Keratinocyte (primary cell): ENCODE measurements around the gene PLXNB1.

Experiments
- EZH2 ChIP-seq: IDR thresholded peaks from one replicate; pipeline ENCODE4 v1.6.1; 2012; ENCODE audit warnings: inconsistent platforms, mild to moderate bottlenecking, low read length, moderate library complexity
- TF ChIP-seq, protein P1 (sequence below), 3 experiments: IDR thresholded peaks in 1 of 3; conservative IDR thresholded peaks in 1 of 3; optimal IDR thresholded peaks in 1 of 3; 2 replicates in 2 of 3; 3 replicates in 1 of 3; pipeline versions ENCODE3 to v1.5.1; 2011; ENCODE audit warnings: low read length in 3 of 3, mild to moderate bottlenecking in 3 of 3, moderate library complexity in 2 of 3, control low read depth in 1 of 3, inconsistent platforms in 1 of 3; ENCODE audit not compliant: insufficient read depth in 2 of 3; ENCODE audit errors: extremely low read depth in 1 of 3

DNA sequence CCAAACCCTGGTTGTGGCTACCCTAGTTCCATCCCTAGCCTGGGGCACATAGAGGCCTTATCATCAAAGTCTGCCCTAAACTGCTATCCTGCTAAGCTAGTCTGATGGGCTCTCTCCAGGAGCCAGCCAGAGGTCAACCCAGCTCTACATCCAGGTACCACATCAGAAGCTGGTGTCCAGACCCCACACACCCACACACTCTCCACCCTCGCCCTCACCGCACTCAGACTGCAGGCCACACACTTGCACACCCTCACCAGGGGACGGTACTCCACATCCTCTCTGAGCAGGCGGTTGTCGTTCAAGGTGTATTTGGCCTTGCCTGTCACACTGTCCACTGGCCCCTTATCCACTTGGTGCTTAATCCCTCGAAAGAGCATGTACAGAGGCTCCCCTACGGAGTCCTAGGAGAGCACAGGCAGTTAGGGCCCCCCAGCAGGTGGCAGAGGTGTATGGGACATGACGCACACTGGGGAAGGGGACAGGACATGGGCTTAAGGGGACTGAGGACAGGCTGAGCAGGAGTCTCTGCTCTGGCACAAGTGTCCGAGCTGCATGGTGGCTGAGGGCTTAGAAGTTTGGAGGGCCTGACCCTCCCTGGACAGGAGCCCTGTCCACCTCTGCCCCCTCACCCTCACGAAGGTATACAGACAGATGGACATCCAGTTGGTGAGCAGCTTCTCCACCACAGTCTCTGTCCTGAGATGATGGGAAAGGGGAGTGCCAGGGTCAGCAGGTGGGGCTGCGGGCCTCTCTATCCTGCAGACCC lies 18.1 kb downstream of the PLXNB1 start:
- TF ChIP-seq EZH2 = no peak
- TF ChIP-seq, protein P1, sequence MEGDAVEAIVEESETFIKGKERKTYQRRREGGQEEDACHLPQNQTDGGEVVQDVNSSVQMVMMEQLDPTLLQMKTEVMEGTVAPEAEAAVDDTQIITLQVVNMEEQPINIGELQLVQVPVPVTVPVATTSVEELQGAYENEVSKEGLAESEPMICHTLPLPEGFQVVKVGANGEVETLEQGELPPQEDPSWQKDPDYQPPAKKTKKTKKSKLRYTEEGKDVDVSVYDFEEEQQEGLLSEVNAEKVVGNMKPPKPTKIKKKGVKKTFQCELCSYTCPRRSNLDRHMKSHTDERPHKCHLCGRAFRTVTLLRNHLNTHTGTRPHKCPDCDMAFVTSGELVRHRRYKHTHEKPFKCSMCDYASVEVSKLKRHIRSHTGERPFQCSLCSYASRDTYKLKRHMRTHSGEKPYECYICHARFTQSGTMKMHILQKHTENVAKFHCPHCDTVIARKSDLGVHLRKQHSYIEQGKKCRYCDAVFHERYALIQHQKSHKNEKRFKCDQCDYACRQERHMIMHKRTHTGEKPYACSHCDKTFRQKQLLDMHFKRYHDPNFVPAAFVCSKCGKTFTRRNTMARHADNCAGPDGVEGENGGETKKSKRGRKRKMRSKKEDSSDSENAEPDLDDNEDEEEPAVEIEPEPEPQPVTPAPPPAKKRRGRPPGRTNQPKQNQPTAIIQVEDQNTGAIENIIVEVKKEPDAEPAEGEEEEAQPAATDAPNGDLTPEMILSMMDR (optimal IDR thresholded peaks at IDR 0.05 in 1 of 3, IDR thresholded peaks at IDR 0.05 in 1 of 3, conservative IDR thresholded peaks at IDR 0.05 in 1 of 3; ENCODE audit: extremely low read depth in 1 of 3, insufficient read depth in 2 of 3, low read length in 3 of 3) = no peak
